Choroid plexus epithelial cell (primary cell): ENCODE measurements around the gene NUP214.

Source experiments
- DNase-seq: peaks from one replicate; pipeline ENCODE4 v3.0.0-alpha.2; 2010; ENCODE audit warnings: low read depth
- H3K4me3 ChIP-seq: 2 replicates; pipeline ENCODE4 v1.5.1; 2011; ENCODE audit warnings: low read depth, mild to moderate bottlenecking, control low read depth, low read length, moderate library complexity
- TF ChIP-seq, protein P1 (sequence below): conservative IDR thresholded peaks from 2 replicates; pipeline ENCODE4 v1.5.1; 2011; ENCODE audit warnings: low read depth, mild to moderate bottlenecking, control low read depth, inconsistent platforms, low read length, moderate library complexity

Gene NUP214

DNA sequence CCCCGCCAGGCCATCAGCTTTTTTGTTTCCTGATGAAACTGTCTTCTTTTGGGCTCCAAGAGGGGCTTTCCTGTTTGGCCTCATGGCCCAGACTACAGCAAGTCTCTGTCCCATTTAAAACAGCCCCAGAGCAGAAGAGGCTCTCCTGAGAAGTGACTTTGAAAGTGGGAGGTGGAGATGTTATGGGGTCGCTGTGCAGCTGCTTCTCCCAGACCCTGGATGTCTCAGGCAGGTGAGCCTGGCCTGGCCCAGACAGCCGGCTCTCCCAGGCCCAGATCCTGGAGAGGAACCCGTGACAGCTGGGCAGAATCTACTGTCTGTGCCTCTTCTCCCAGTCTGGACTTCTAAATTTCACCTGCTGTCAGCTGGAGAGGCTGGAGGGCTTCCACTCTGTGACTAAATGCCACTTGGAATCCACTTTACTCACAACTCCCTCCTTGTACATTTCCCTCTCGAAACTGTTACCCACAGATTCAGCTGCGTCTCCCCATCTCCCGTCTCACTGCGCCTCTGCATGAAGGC lies 130.4 kb downstream of the NUP214 start:
- no peak overlapping the region for H3K4me3 ChIP-seq
- DNase-seq, result no peak
- TF ChIP-seq, protein P1, sequence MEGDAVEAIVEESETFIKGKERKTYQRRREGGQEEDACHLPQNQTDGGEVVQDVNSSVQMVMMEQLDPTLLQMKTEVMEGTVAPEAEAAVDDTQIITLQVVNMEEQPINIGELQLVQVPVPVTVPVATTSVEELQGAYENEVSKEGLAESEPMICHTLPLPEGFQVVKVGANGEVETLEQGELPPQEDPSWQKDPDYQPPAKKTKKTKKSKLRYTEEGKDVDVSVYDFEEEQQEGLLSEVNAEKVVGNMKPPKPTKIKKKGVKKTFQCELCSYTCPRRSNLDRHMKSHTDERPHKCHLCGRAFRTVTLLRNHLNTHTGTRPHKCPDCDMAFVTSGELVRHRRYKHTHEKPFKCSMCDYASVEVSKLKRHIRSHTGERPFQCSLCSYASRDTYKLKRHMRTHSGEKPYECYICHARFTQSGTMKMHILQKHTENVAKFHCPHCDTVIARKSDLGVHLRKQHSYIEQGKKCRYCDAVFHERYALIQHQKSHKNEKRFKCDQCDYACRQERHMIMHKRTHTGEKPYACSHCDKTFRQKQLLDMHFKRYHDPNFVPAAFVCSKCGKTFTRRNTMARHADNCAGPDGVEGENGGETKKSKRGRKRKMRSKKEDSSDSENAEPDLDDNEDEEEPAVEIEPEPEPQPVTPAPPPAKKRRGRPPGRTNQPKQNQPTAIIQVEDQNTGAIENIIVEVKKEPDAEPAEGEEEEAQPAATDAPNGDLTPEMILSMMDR, result no peak

DNA sequence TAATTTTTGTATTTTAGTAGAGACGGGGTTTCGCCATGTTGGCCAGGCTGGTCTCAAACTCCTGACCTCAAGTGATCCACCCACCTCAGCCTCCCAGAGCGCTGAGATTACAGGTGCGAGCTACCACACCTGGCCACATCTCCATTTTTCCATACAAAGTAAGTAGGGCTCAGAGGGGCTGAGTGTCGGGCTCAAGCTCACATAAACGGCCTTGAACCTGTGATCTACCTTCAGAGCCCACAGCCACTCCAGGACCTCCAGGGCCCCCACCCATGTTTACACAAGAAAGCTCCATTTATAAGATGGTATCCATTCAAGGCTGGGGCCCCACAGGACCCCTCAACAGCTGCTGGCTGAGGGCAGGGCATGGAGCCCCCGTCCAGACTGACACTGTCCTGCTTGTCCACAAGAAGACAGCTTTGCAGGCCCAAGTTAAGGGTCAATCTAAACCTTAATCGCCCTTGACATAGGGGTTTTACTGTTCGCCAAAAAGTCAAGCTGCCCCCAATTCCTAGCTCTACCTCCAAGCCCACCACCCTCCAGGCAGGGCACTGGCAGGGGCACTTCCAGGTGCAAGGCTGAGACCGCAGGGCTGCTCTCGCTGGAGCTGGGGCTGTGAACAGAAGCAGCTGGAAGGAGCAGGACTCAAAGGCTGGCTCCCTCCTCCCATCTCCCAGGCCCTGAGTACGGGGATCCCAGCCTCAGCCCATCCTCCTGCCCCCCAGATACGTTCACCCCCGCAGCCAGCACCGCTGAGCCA lies 132.1 kb downstream of the NUP214 start:
- no peak for DNase-seq
- no peak overlapping the region for H3K4me3 ChIP-seq
- TF ChIP-seq, protein P1, result no peak

DNA sequence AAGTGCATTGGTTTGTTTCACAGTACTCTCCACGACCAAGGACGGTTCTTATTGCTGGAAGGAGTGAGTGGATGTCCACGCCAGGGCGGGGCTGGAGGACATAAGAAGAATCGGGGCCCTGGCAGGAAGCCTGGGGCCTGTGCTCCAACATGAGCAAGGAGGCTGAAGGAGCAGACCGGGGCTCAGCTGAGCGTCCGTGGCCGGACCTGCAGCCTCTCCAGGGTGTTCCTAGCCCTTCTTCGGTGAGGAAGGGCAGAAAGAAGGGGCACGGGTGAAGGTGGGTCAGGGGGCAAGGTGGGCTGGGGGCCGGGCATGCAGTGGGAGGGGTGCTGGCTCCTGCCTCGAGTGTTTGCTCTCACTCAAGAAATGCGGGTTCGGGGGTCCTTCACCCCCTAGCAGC lies 132.8 kb downstream of the NUP214 start:
- TF ChIP-seq, protein P1, result no peak
- no peak overlapping the region for H3K4me3 ChIP-seq
- DNase-seq, result no peak

DNA sequence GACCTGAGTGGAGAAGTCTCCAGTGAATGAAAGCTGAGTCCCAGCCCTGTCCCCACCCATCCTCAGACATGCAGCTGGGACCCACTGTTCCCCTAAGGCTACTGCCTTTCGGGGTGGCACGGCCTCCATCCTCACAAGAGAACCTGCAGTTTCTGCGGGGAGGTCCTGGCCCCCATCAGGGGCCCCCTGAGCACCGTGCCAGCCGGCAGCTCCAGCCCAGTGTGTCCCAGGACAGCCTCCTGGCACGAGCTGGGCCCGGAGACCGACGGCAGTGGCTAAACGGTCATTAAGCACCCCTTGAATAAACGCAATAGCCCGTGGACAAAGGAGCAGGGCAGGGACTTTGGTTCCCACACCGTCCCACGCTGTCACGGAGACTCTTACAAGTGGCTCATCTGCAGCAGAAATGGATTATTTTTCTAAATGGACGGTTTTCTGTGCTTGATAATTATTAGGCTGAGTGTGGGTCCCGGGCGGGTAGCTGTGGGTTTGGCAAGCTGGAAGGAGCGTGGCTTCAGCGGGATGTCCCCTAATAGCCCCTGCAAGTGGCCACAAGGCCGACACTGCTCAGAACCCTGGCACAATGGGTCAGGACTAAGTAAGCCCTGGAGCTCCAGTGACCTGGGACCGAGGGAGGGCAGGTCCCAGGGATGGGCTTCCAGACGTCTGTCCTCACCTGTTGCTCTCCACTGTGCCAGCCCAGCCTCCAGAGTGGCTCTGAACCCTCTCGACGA lies 133.5 kb downstream of the NUP214 start:
- H3K4me3 ChIP-seq, result no peak overlapping the region
- no peak for DNase-seq
- TF ChIP-seq, protein P1, result no peak

DNA sequence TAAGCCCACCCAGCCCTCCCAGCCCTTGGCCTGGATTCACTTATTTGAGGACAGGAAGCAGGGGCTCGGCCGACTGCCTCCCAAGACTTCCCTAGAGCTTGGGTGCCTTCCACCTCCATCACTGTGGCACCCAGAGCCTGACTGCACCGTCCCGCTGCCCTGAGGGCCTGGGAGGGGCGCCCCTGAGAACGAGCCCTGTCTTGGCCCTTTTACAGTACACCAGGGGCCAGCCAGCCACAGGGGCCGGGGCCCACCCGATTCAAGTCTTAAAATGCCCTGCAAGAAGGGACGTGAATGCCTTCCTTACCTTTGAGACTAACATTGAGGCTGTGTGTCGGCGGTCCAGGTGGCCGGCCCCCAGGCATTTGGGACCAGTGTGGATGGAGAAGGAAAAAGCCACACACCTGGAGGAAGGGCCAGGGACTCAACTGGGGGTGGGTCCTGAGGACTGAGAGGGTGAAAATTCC lies 134.1 kb downstream of the NUP214 start:
- DNase-seq, result no peak
- TF ChIP-seq, protein P1, result no peak

DNA sequence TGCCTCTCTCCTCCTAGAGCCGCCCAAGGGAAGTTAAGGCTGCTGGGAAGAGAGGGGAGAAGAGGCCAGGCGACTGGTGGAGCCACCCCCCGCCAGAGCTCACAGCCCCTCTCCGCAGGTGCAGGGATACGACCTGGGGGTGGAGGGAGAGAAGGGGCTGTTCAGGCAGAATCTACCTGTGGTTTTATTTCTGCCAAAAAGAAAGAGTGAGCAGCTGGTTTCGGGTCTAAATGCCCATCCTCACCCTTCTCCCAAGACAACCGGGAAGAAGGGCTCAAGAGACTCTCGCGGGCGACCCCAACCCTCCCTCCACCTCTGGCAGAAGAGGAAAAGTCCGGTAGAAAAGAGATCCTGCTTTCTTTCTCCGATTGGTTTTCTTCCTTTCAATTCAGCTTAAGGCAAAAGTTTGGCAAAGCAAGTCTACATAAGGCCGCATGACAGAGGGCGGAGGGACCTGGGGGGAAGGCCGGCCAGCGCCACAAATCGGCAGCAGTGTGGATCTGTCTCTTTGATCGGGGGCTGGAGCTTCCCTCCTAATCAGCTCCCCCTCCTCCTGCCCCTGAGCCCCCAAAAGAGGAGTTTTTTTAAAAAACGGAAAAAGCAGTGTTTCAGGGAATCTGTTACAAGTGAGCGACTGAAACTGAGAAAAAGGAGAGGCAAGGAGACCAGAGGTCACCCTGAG lies 134.7 kb downstream of the NUP214 start:
- H3K4me3 ChIP-seq, result no peak overlapping the region
- no peak for DNase-seq
- TF ChIP-seq, protein P1, result no peak

More for the DNA sequence above, 134.1 kb downstream of the NUP214 start:
- no peak overlapping the region for H3K4me3 ChIP-seq
